Panc1 (cell line): ENCODE measurements around the gene HAUS5. TPM values are rescaled to one million over a fixed set of nuclear protein-coding genes. Genes with fewer than 3 reads are reported as not detected.

Source experiments
- ATAC-seq: fragments of 200-7000 bp; cut with Tn5 transposase; 2 replicates; pipeline ENCODE4 v1.9.1; 2020; ENCODE audit warnings: mild to moderate bottlenecking, moderate library complexity
- BruUV-seq: library from RNA; stranded (reverse); fragments of 400-500 nt; replicated peaks from 2 replicates; lab custom pipeline; 2021; lab: Mats Ljungman, UMichigan
- CTCF ChIA-PET: fragments of 300-600 bp; sonication (Branson Sonifier 250); formaldehyde crosslinking; loops from one replicate; lab custom pipeline; 2022; ENCODE audit warnings: antibody characterized with exemption; lab: Charles Lee
- POLR2A ChIA-PET: fragments of 300-600 bp; sonication (Branson Sonifier 250); formaldehyde crosslinking; loops from one replicate; lab custom pipeline; 2022; ENCODE audit warnings: antibody characterized with exemption; lab: Charles Lee
- DNase-seq: peaks from one replicate; pipeline ENCODE4 v3.0.0-alpha.2; 2010; ENCODE audit warnings: low read depth, low spot score
- H3K27ac ChIP-seq: 2 replicates; pipeline ENCODE4 v1.5.1; 2011; ENCODE audit warnings: mild to moderate bottlenecking, low read length, inconsistent platforms
- H3K27me3 ChIP-seq: fragments of 200-500 bp; sonication (Bioruptor generic); 2 replicates; pipeline ENCODE4 v1.6.0; 2014; ENCODE audit warnings: low read length, inconsistent platforms; ENCODE audit not compliant: control insufficient read depth, insufficient read depth
- H3K36me3 ChIP-seq: fragments of 200-500 bp; sonication (Bioruptor generic); 2 replicates; pipeline ENCODE4 v1.5.1; 2014; ENCODE audit warnings: inconsistent platforms, mild to moderate bottlenecking, low read length, moderate library complexity; ENCODE audit not compliant: control insufficient read depth, insufficient read depth
- H3K4me1 ChIP-seq: 2 replicates; pipeline ENCODE4 v1.5.1; 2011; ENCODE audit warnings: inconsistent platforms, mild to moderate bottlenecking, low read length, moderate library complexity; ENCODE audit not compliant: control insufficient read depth, insufficient read depth
- H3K4me3 ChIP-seq, 2 experiments: 2 replicates each; pipeline ENCODE4 v1.5.1; 2011 to 2012; ENCODE audit warnings: low read depth in 2 of 2, low read length in 2 of 2, mild to moderate bottlenecking in 2 of 2, inconsistent platforms in 1 of 2, moderate library complexity in 1 of 2
- H3K9me3 ChIP-seq: fragments of 200-500 bp; sonication (Bioruptor generic); 2 replicates; pipeline ENCODE4 v1.5.1; 2014; ENCODE audit warnings: low read depth, mild to moderate bottlenecking, inconsistent platforms, low read length, moderate library complexity; ENCODE audit not compliant: control insufficient read depth, insufficient read depth
- CTCF ChIP-seq: fragments of 450-650 bp; IDR thresholded peaks from 2 replicates; pipeline ENCODE4 v1.5.1; 2017; ENCODE audit warnings: mild to moderate bottlenecking
- POLR2AphosphoS5 ChIP-seq: IDR thresholded peaks from 2 replicates; pipeline ENCODE4 v1.6.1; 2012; ENCODE audit warnings: mild to moderate bottlenecking, low read depth, low read length, moderate library complexity
- REST ChIP-seq, 2 experiments: IDR thresholded peaks; 2 replicates each; pipeline ENCODE4 v1.6.1; 2011 to 2012; ENCODE audit warnings: low read depth in 2 of 2, control low read depth in 1 of 2, low read length in 1 of 2, mild to moderate bottlenecking in 1 of 2, moderate library complexity in 1 of 2; ENCODE audit not compliant: insufficient read depth in 1 of 2
- SIN3A ChIP-seq: IDR thresholded peaks from 2 replicates; pipeline ENCODE4 v1.6.1; 2012; ENCODE audit warnings: low read depth, mild to moderate bottlenecking, low read length, moderate library complexity, borderline replicate concordance; ENCODE audit not compliant: insufficient read depth
- TCF7L2 ChIP-seq: IDR thresholded peaks from 2 replicates; pipeline ENCODE4 v1.6.1; 2011; ENCODE audit warnings: mild to moderate bottlenecking, low read depth, low read length, inconsistent platforms
- in situ Hi-C: cut with HindIII; loops from 2 replicates; pipeline ENCODE4 v1.10.0; 2016; ENCODE audit warnings: low sequenced_read_pairs, low pct_unique_long_range_greater_than_20kb
- intact Hi-C: fragments of 100-400 bp; cut with micrococcal nuclease; formaldehyde crosslinking; loops from one replicate; pipeline ENCODE4 v1.10.0; 2022; ENCODE audit not compliant: unreplicated experiment
- total RNA-seq: library from RNA; stranded (reverse); gene quantifications from one replicate; pipeline ENCODE4 v1.2.1, GENCODE V29; 2021; ENCODE audit not compliant: unreplicated experiment

The HAUS5 gene
- total RNA-seq, 1 experiment from 2014 or later: 23.2 TPM

GRCh38 chr19:35665157-35665556 lies 52.6 kb downstream of the HAUS5 start:
- no peaks in the 10 kb centered on the region for H3K27me3 ChIP-seq
- intact Hi-C loops: no loop called here
- no peak for ATAC-seq

GRCh38 chr19:35665604-35666003 lies 53.1 kb downstream of the HAUS5 start:
- BruUV-seq: no TSS peak
- no peaks in the 10 kb centered on the region for H3K4me1 ChIP-seq
- H3K27ac ChIP-seq: no peak overlapping the region
- ChIA-PET POLR2A (no interaction called here), CTCF (no interaction called here)
- H3K9me3 ChIP-seq: no peaks in the 10 kb centered on the region
- H3K27me3 ChIP-seq: no peaks in the 10 kb centered on the region
- H3K4me3 ChIP-seq: no peak overlapping the region
- intact Hi-C loops: no loop called here
- in situ Hi-C loops: no loop called here
- no peak for DNase-seq
- ATAC-seq: no peak
- H3K36me3 ChIP-seq: 0 out of 2 replicates have a peak, but pooled peaks cover 7% of the 10 kb centered on the region
- TF ChIP-seq SIN3A: no peak
- no peak for TF ChIP-seq CTCF
- no peak for TF ChIP-seq REST (IDR thresholded peaks at IDR 0.05; ENCODE audit: insufficient read depth in 1 of 2, low read depth in 2 of 2, low read length in 1 of 2)
- no peak for TF ChIP-seq TCF7L2
- no peak for TF ChIP-seq POLR2AphosphoS5

More at GRCh38 chr19:35665157-35665556, 52.6 kb downstream of the HAUS5 start:
- Histone ChIP-seq H3K4me3 (no peak overlapping the region), H3K9me3 (no peaks in the 10 kb centered on the region), H3K4me1 (no peaks in the 10 kb centered on the region), H3K36me3 (0 out of 2 replicates have a peak, but pooled peaks cover 7% of the 10 kb centered on the region), H3K27ac (no peak overlapping the region)
- DNase-seq: no peak
- BruUV-seq: no TSS peak
- in situ Hi-C loops: no loop called here
- ChIA-PET POLR2A (no interaction called here), CTCF (no interaction called here)
- TF ChIP-seq REST (IDR thresholded peaks at IDR 0.05; ENCODE audit: insufficient read depth in 1 of 2, low read depth in 2 of 2, low read length in 1 of 2) (no peak), TCF7L2 (no peak), SIN3A (no peak), POLR2AphosphoS5 (no peak), CTCF (no peak)
